H1 (cell line): Measurements from ENCODE around the gene PPIL6. TPM values are rescaled to one million over a fixed set of nuclear protein-coding genes. Genes with fewer than 3 reads are reported as not detected.
A peak's percentile ranks its signal among the peaks of the same experiment; 100 is the strongest.

ENCODE experiments used
- CTCF ChIA-PET: fragments of 300-600 bp; sonication (Branson Sonifier 250); formaldehyde crosslinking; loops from one replicate; lab custom pipeline; 2021; ENCODE audit not compliant: partially characterized antibody; lab: Charles Lee
- POLR2A ChIA-PET: fragments of 300-600 bp; sonication (Branson Sonifier 250); formaldehyde crosslinking; loops from one replicate; lab custom pipeline; 2021; ENCODE audit warnings: inconsistent platforms; ENCODE audit not compliant: partially characterized antibody; lab: Charles Lee
- DNase-seq, 2 experiments: peaks; one replicate each; pipeline versions ENCODE4 v3.0.0 to v3.0.0-alpha.2; 2010 to 2022; ENCODE audit warnings: low spot score in 2 of 2, low read depth in 1 of 2, mixed read lengths in 1 of 2
- FAIRE-seq: peaks from 2 replicates; lab custom pipeline; 2011; peaks lifted over from hg19 to GRCh38; lab: Jason Lieb, UNC
- H2AFZ ChIP-seq: 2 replicates; pipeline ENCODE4 v1.8.1; 2012; ENCODE audit warnings: low read length, inconsistent platforms
- H2AK5ac ChIP-seq: 2 replicates; pipeline ENCODE4 v1.6.1; 2013; ENCODE audit warnings: low read depth, low read length
- H2BK120ac ChIP-seq: replicated peaks from 2 replicates; pipeline ENCODE3; 2013; ENCODE audit warnings: low read depth, low read length, inconsistent platforms
- H2BK12ac ChIP-seq: 2 replicates; pipeline ENCODE4 v1.6.1; 2013; ENCODE audit warnings: low read depth, low read length
- H2BK15ac ChIP-seq: 2 replicates; pipeline ENCODE4 v1.6.1; 2013; ENCODE audit warnings: low read length
- H2BK20ac ChIP-seq: 2 replicates; pipeline ENCODE4 v1.6.1; 2013; ENCODE audit warnings: low read length
- H2BK5ac ChIP-seq: 2 replicates; pipeline ENCODE4 v1.6.1; 2013; ENCODE audit warnings: low read depth, low read length
- H3K14ac ChIP-seq: 2 replicates; pipeline ENCODE4 v1.6.1; 2013; ENCODE audit warnings: inconsistent platforms; ENCODE audit not compliant: insufficient read length
- H3K18ac ChIP-seq: 2 replicates; pipeline ENCODE4 v1.6.1; 2013; ENCODE audit warnings: low read length; ENCODE audit errors: extremely low read depth
- H3K23ac ChIP-seq: 2 replicates; pipeline ENCODE4 v1.6.1; 2013; ENCODE audit warnings: inconsistent platforms; ENCODE audit not compliant: insufficient read length
- H3K23me2 ChIP-seq: 2 replicates; pipeline ENCODE4 v1.6.1; 2013; ENCODE audit warnings: low read depth, low read length
- H3K27ac ChIP-seq: 2 replicates; pipeline ENCODE4 v1.6.1; 2011; ENCODE audit warnings: low read depth, low read length, inconsistent platforms
- H3K27me3 ChIP-seq, 4 experiments: replicated peaks in 1 of 4; 1 replicate in 1 of 4; 2 replicates in 3 of 4; pipeline versions ENCODE4 v1.6.1 to v1.8.1; 2011 to 2013; ENCODE audit warnings: low read length in 3 of 4, mild to moderate bottlenecking in 3 of 4, inconsistent platforms in 2 of 4, mixed read lengths in 2 of 4, moderate library complexity in 1 of 4; ENCODE audit not compliant: control insufficient read depth in 3 of 4, insufficient read depth in 3 of 4; ENCODE audit errors: extremely low read depth in 1 of 4
- H3K36me3 ChIP-seq, 4 experiments: 2 replicates each; pipeline versions ENCODE4 v1.6.1 to v1.8.1; 2011 to 2013; ENCODE audit warnings: mild to moderate bottlenecking in 4 of 4, low read length in 3 of 4, moderate library complexity in 2 of 4, control low read depth in 1 of 4, inconsistent platforms in 1 of 4; ENCODE audit not compliant: insufficient read depth in 4 of 4, control insufficient read depth in 2 of 4
- H3K4ac ChIP-seq: replicated peaks from 2 replicates; pipeline ENCODE3; 2013; ENCODE audit warnings: low read length, low read depth, mixed read lengths, inconsistent platforms; ENCODE audit not compliant: insufficient read length
- H3K4me1 ChIP-seq, 4 experiments: replicated peaks in 1 of 4; 1 replicate in 1 of 4; 2 replicates in 3 of 4; pipeline versions ENCODE4 v1.6.1 to v1.8.1; 2011 to 2013; ENCODE audit warnings: low read length in 3 of 4, inconsistent platforms in 2 of 4, mixed read lengths in 1 of 4; ENCODE audit not compliant: insufficient read depth in 4 of 4, control insufficient read depth in 3 of 4
- H3K4me2 ChIP-seq, 2 experiments: 2 replicates each; pipeline versions ENCODE4 v1.6.1 to v1.8.1; 2011 to 2013; ENCODE audit warnings: low read depth in 2 of 2, low read length in 2 of 2, control low read depth in 1 of 2, inconsistent platforms in 1 of 2, mild to moderate bottlenecking in 1 of 2; ENCODE audit not compliant: insufficient read depth in 1 of 2
- H3K4me3 ChIP-seq, 4 experiments: fragments of 200-600, 300-600 bp in 1 of 4; sonication (generic), shearing (Covaris generic), sonication (Bioruptor Twin) in 1 of 4; 2 replicates each; pipeline versions ENCODE4 v1.5.1 to v1.8.1; 2011 to 2016; ENCODE audit warnings: low read length in 4 of 4, low read depth in 3 of 4, control low read depth in 2 of 4, inconsistent platforms in 2 of 4, mild to moderate bottlenecking in 2 of 4, mixed read lengths in 1 of 4, moderate library complexity in 1 of 4; ENCODE audit not compliant: insufficient read depth in 2 of 4; ENCODE audit errors: extremely low read depth in 1 of 4
- H3K56ac ChIP-seq: replicated peaks from 2 replicates; pipeline ENCODE3; 2013; ENCODE audit warnings: low read depth, mild to moderate bottlenecking, mixed read lengths, low read length, inconsistent platforms; ENCODE audit not compliant: insufficient read length
- H3K79me1 ChIP-seq: 2 replicates; pipeline ENCODE4 v1.6.1; 2013; ENCODE audit warnings: low read depth, low read length, control low read depth
- H3K79me2 ChIP-seq, 2 experiments: 2 replicates each; pipeline versions ENCODE4 v1.6.1 to v1.8.1; 2012 to 2013; ENCODE audit warnings: low read length in 2 of 2, mild to moderate bottlenecking in 2 of 2, inconsistent platforms in 1 of 2; ENCODE audit not compliant: insufficient read depth in 2 of 2, control insufficient read depth in 1 of 2
- H3K9ac ChIP-seq, 4 experiments: replicated peaks in 1 of 4; 1 replicate in 1 of 4; 2 replicates in 3 of 4; pipeline versions ENCODE4 v1.6.1 to v1.8.1; 2011 to 2013; ENCODE audit warnings: low read depth in 3 of 4, low read length in 3 of 4, control low read depth in 2 of 4, mild to moderate bottlenecking in 2 of 4, moderate library complexity in 2 of 4, inconsistent platforms in 1 of 4; ENCODE audit errors: extremely low read depth in 1 of 4
- H3K9me3 ChIP-seq, 2 experiments: 2 replicates each; pipeline versions ENCODE4 v1.6.1 to v1.8.1; 2012 to 2013; ENCODE audit warnings: mild to moderate bottlenecking in 2 of 2, moderate library complexity in 2 of 2, control low read depth in 1 of 2, inconsistent platforms in 1 of 2, low read depth in 1 of 2, low read length in 1 of 2, mixed read lengths in 1 of 2; ENCODE audit not compliant: insufficient read depth in 2 of 2
- H4K20me1 ChIP-seq, 2 experiments: replicated peaks in 1 of 2; 2 replicates each; pipeline versions ENCODE3 to v1.8.1; 2011 to 2013; ENCODE audit warnings: inconsistent platforms in 2 of 2, low read length in 2 of 2, mild to moderate bottlenecking in 1 of 2; ENCODE audit not compliant: insufficient read depth in 2 of 2, control insufficient read depth in 1 of 2
- H4K5ac ChIP-seq: 2 replicates; pipeline ENCODE4 v1.6.1; 2013; ENCODE audit warnings: low read length, low read depth, mixed read lengths, inconsistent platforms; ENCODE audit not compliant: insufficient read length
- H4K8ac ChIP-seq: 2 replicates; pipeline ENCODE4 v1.8.0; 2013; ENCODE audit warnings: mild to moderate bottlenecking, moderate library complexity, low read length, inconsistent platforms; ENCODE audit not compliant: insufficient read depth; ENCODE audit errors: extremely low read depth
- H4K91ac ChIP-seq: replicated peaks from 2 replicates; pipeline ENCODE3; 2013; ENCODE audit warnings: low read length, mixed read lengths, inconsistent platforms; ENCODE audit not compliant: insufficient read length
- EGR1 ChIP-seq: IDR thresholded peaks from 2 replicates; pipeline ENCODE4 v1.6.1; 2011; ENCODE audit warnings: low read depth, low read length, borderline replicate concordance
- POLR2A ChIP-seq, 2 experiments: IDR thresholded peaks; 1 replicate in 1 of 2; 2 replicates in 1 of 2; pipeline ENCODE4 v1.6.1; 2011; ENCODE audit warnings: low read depth in 2 of 2, low read length in 2 of 2, mild to moderate bottlenecking in 2 of 2; ENCODE audit errors: control extremely low read depth in 1 of 2
- POLR2AphosphoS5 ChIP-seq: IDR thresholded peaks from 2 replicates; pipeline ENCODE4 v1.6.1; 2011; ENCODE audit warnings: low read depth, low read length
- WGBS, 2 experiments: shearing (Covaris generic) in 1 of 2; methylation state at CpG; one replicate each; pipeline versions ENCODE4 v1.1.6 to v1.1.7; 2013 to 2015; ENCODE audit warnings: low lambda C conversion rate in 2 of 2, mixed read lengths in 2 of 2, inconsistent platforms in 1 of 2, low coverage in 1 of 2, missing lambda C conversion rate in 1 of 2; ENCODE audit not compliant: insufficient replicate concordance in 2 of 2, insufficient coverage in 1 of 2, insufficient read length in 1 of 2; ENCODE audit errors: extremely low coverage in 1 of 2, missing lambda C conversion rate in 1 of 2; 5-methylcytosine and 5-hydroxymethylcytosine counted together
- polyA plus RNA-seq, 7 experiments: library from polyadenylated mRNA; depleted of rRNA in 3 of 7; stranded (reverse) in 5 of 7; unstranded in 2 of 7; fragments of >200 nt in 5 of 7; fragments of 200-250 nt in 2 of 7; gene quantifications; 1 replicate in 5 of 7; 2 replicates in 1 of 7; 4 replicates in 1 of 7; pipeline versions ENCODE4 v1.2.1 to v1.2.3, GENCODE V29; 2011 to 2013; ENCODE audit warnings: missing spikeins in 2 of 7, mixed read lengths in 2 of 7
- total RNA-seq: library from RNA; stranded (reverse); fragmentation: NEBNext Ultra II Directional; extraction: Animal tissue kit (Norgen Biotek cat#: 25700); gene quantifications from 2 replicates; pipeline ENCODE4 v1.2.1, GENCODE V29; 2021

Gene PPIL6
- total and polyA plus RNA-seq, 2 of the 8 experiments (the other 6 are each of a cell fraction or from before 2014, with no cell fraction given) = 0.42 to 1.3 TPM

- Histone ChIP-seq H2BK5ac (no peak overlapping the region), H3K36me3 (peaks cover 11 to 39% (median 23%) of the 10 kb centered on the region in 4 experiments; a peak in 6 of 8 replicates), H3K79me1 (no peaks in the 10 kb centered on the region; the same call in none of the 2 replicates), H3K4me3 (no peak overlapping the region), H2BK20ac (no peak overlapping the region), H4K8ac (no peak overlapping the region), H3K56ac (no peak overlapping the region), H2AK5ac (no peak overlapping the region), H3K9me3 (no peaks in the 10 kb centered on the region), H3K27me3 (peaks cover 0 to 2% (median 0%) of the 10 kb centered on the region in 4 experiments; a peak in 1 of 7 replicates), H3K23ac (no peak overlapping the region), H3K4ac (no peak overlapping the region), H3K18ac (no peak overlapping the region), H4K91ac (no peak overlapping the region), H3K27ac (no peak overlapping the region), H3K79me2 (peaks cover 0 to 3% of the 10 kb centered on the region in 2 experiments; a peak in 1 of 4 replicates), H2BK120ac (no peak overlapping the region), H3K14ac (no peak overlapping the region), H3K9ac (no peak overlapping the region; a peak in 2 of 7 replicates), H2BK12ac (no peak overlapping the region), H3K23me2 (peaks cover 5% of the 10 kb centered on the region; the same call in 1 of the 2 replicates), H2AFZ (no peak overlapping the region), H3K4me2 (peak overlapping the region in 1 of 2 experiments; percentile 70; a peak in 1 of 4 replicates), H4K5ac (no peak overlapping the region), H4K20me1 (peaks cover 6 to 12% of the 10 kb centered on the region in 2 experiments), H2BK15ac (no peak overlapping the region), H3K4me1 (peaks cover 2 to 9% (median 5%) of the 10 kb centered on the region in 4 experiments)
- FAIRE-seq = no peak
- ChIA-PET CTCF (interaction anchor here (0.9 to 6.1 kb wide), 5 partner anchors 11 to 254 kb away, joined by 3 to 63 read pairs (median 4); partner anchors contain the start of gene MICAL1), POLR2A (interaction anchor here (1.8 to 5.8 kb wide), 4 partner anchors 11 to 60 kb away, joined by 8 to 85 read pairs (median 10); partner anchors contain the start of genes CD164, MICAL1 and ZBTB24)
- 89% methylated on average over 6 of the region's 6 CpGs; no CpG with 5 or more reads in 1 of the 2 experiments for WGBS, 2 experiments
- TF ChIP-seq POLR2A (IDR thresholded peaks at IDR 0.05; ENCODE audit: control extremely low read depth in 1 of 2, low read depth in 2 of 2, low read length in 2 of 2) (peak in 1 of 2 experiments; percentile 23; a peak in 1 of 3 replicates), EGR1 (no peak), POLR2AphosphoS5 (peak; percentile 30; the same call in 1 of the 2 replicates)
- DNase-seq = no peak
These were observed 2.0 kb upstream of the PPIL6 start for GRCh38 chr6:109442393-109442924.
